K562 (cell line): ENCODE results near the gene IKZF3. TPM values are rescaled to one million over a fixed set of nuclear protein-coding genes. Genes with fewer than 3 reads are reported as not detected.

Experiments
- ATAC-seq: fragments of 200-7000 bp; cut with Tn5 transposase; 3 replicates; pipeline ENCODE4 v1.9.1; 2020; ENCODE audit warnings: moderate library complexity
- BruUV-seq: library from RNA; stranded (reverse); fragments of 400-500 nt; replicated peaks from 2 replicates; lab custom pipeline; 2021; lab: Mats Ljungman, UMichigan
- CTCF ChIA-PET: fragments of 300-600 bp; formaldehyde crosslinking; extraction: SDS; loops from one replicate; lab custom pipeline; 2021; ENCODE audit warnings: low intra/inter-chr PET ratio; lab: Yijun Ruan, JAX
- POLR2A ChIA-PET: fragments of 300-600, 350-650 bp; sonication (Branson Sonifier 250); formaldehyde crosslinking; extraction: SDS; loops from one replicate; lab custom pipeline; 2021; ENCODE audit warnings: antibody characterized with exemption, inconsistent platforms; lab: Yijun Ruan, JAX
- DNase-seq, 4 experiments: peaks; one replicate each; pipeline versions ENCODE4 v3.0.0 to v3.0.0-alpha.2; 2011 to 2018; ENCODE audit warnings: low spot score in 3 of 4, mixed read lengths in 3 of 4; ENCODE audit errors: extremely low read depth in 1 of 4
- FAIRE-seq: peaks from 2 replicates; lab custom pipeline; 2011; peaks lifted over from hg19 to GRCh38; lab: Jason Lieb, UNC
- H2AFZ ChIP-seq: 2 replicates; pipeline ENCODE4 v1.6.0; 2011; ENCODE audit warnings: low read depth, low read length, control low read depth, inconsistent platforms
- H3K27ac ChIP-seq: fragments of 200-600 bp; 3 replicates; pipeline ENCODE4 v1.8.0; 2011; ENCODE audit warnings: low read depth, mild to moderate bottlenecking, control low read depth, inconsistent platforms, low read length, moderate library complexity, mixed read lengths; ENCODE audit errors: extremely low read depth
- H3K27me3 ChIP-seq, 2 experiments: fragments of 300-600 bp in 1 of 2; 2 replicates in 1 of 2; 3 replicates in 1 of 2; pipeline versions ENCODE4 v1.6.0 to v1.8.0; 2011; ENCODE audit warnings: inconsistent platforms in 2 of 2, low read length in 2 of 2, mild to moderate bottlenecking in 1 of 2, mixed read lengths in 1 of 2, moderate library complexity in 1 of 2; ENCODE audit not compliant: control insufficient read depth in 2 of 2, insufficient read depth in 2 of 2
- H3K36me3 ChIP-seq: fragments of 300-600 bp; 3 replicates; pipeline ENCODE4 v1.8.0; 2011; ENCODE audit warnings: mild to moderate bottlenecking, low read length, inconsistent platforms; ENCODE audit not compliant: control insufficient read depth, insufficient read depth
- H3K4me1 ChIP-seq, 2 experiments: fragments of 200-600 bp in 1 of 2; replicated peaks in 1 of 2; 2 replicates in 1 of 2; 3 replicates in 1 of 2; pipeline versions ENCODE4 v1.5.1 to v1.8.0; 2011; ENCODE audit warnings: inconsistent platforms in 2 of 2, low read length in 2 of 2, mild to moderate bottlenecking in 1 of 2, mixed read lengths in 1 of 2, moderate library complexity in 1 of 2; ENCODE audit not compliant: control insufficient read depth in 2 of 2, insufficient read depth in 2 of 2
- H3K4me2 ChIP-seq: 2 replicates; pipeline ENCODE4 v1.6.1; 2011; ENCODE audit warnings: low read length, control low read depth, inconsistent platforms, mixed read lengths; ENCODE audit not compliant: insufficient read depth
- H3K4me3 ChIP-seq: fragments of 200-600 bp; sonication (generic), shearing (Covaris generic); 2 replicates; pipeline ENCODE4 v1.5.1; 2016; ENCODE audit warnings: control low read depth, inconsistent platforms
- H3K79me2 ChIP-seq: fragments of 200-600 bp; 3 replicates; pipeline ENCODE4 v1.8.0; 2011; ENCODE audit warnings: low read length, inconsistent platforms; ENCODE audit not compliant: control insufficient read depth, insufficient read depth
- H3K9ac ChIP-seq, 2 experiments: 2 replicates each; pipeline versions ENCODE4 v1.6.0 to v1.6.1; 2011; ENCODE audit warnings: low read depth in 2 of 2, low read length in 2 of 2, control low read depth in 1 of 2, inconsistent platforms in 1 of 2, mild to moderate bottlenecking in 1 of 2, mixed read lengths in 1 of 2; ENCODE audit not compliant: insufficient read depth in 1 of 2
- H3K9me1 ChIP-seq: one replicate; pipeline ENCODE4 v1.6.0; 2011; ENCODE audit warnings: inconsistent platforms, mild to moderate bottlenecking, low read length, moderate library complexity; ENCODE audit not compliant: control insufficient read depth, insufficient read depth
- H3K9me3 ChIP-seq: replicated peaks from 2 replicates; pipeline ENCODE4 v1.5.1; 2011; ENCODE audit warnings: low read depth, low read length, inconsistent platforms; ENCODE audit not compliant: control insufficient read depth, insufficient read depth
- H4K20me1 ChIP-seq: replicated peaks from 2 replicates; pipeline ENCODE4 v1.6.1; 2011; ENCODE audit warnings: low read length, inconsistent platforms, mixed read lengths; ENCODE audit not compliant: control insufficient read depth, insufficient read depth
- CBX2 ChIP-seq: fragments of 200-600 bp; sonication (generic); IDR thresholded peaks from one replicate; pipeline ENCODE4 v1.6.1; 2012; ENCODE audit warnings: mild to moderate bottlenecking, low read length, inconsistent platforms; ENCODE audit not compliant: insufficient read depth, poor library complexity, severe bottlenecking
- CBX8 ChIP-seq: fragments of 200-600 bp; sonication (generic); IDR thresholded peaks from 2 replicates; pipeline ENCODE4 v1.6.1; 2012; ENCODE audit warnings: borderline replicate concordance, mixed run types, low read depth, mild to moderate bottlenecking, moderate library complexity, mixed read lengths, low read length, control low read depth, inconsistent platforms; ENCODE audit not compliant: poor library complexity, severe bottlenecking; ENCODE audit errors: extremely low read depth
- DACH1 ChIP-seq: fragments of 450-650 bp; IDR thresholded peaks from 2 replicates; pipeline ENCODE4 v1.6.1; 2018; ENCODE audit not compliant: partially characterized antibody
- FIP1L1 ChIP-seq: fragments of 200-400 bp; formaldehyde crosslinking; IDR thresholded peaks from 2 replicates; pipeline ENCODE4 v1.6.1; 2018; ENCODE audit warnings: mild to moderate bottlenecking, low read depth, low read length; ENCODE audit not compliant: poor library complexity, severe bottlenecking
- NFE2L1 ChIP-seq: fragments of 450-650 bp; IDR thresholded peaks from 2 replicates; pipeline ENCODE4 v1.6.1; 2016; ENCODE audit warnings: missing genetic modification characterization, low read depth, mild to moderate bottlenecking, missing compliant biosample characterization, moderate library complexity, borderline replicate concordance
- ZNF780A ChIP-seq: fragments of 250-450 bp; sonication (Bioruptor Pico); IDR thresholded peaks from 2 replicates; pipeline ENCODE4 v1.5.0; 2021; ENCODE audit warnings: mild to moderate bottlenecking
- WGBS: fragments of 100-300 bp; shearing (Covaris generic); methylation state at CpG from one replicate; pipeline ENCODE4 v1.1.6; 2016; ENCODE audit warnings: low coverage, mixed read lengths; ENCODE audit not compliant: insufficient coverage; ENCODE audit errors: missing lambda C conversion rate; 5-methylcytosine and 5-hydroxymethylcytosine counted together
- in situ Hi-C: fragments of 300-500 bp; cut with MboI; formaldehyde crosslinking; loops from 4 replicates; pipeline ENCODE4 v1.15.0; 2018; ENCODE audit warnings: inconsistent platforms, mixed read lengths
- intact Hi-C: fragments of 100-400 bp; cut with micrococcal nuclease; formaldehyde crosslinking; loops from 2 replicates; pipeline ENCODE4 v1.14.2; 2022
- polyA plus RNA-seq, 8 experiments: library from polyadenylated mRNA; depleted of rRNA in 4 of 8; stranded (reverse) in 5 of 8; unstranded in 3 of 8; fragments of >200 nt; fragmentation: Nextera tagmentation in 2 of 8; fragmentation: Illumina TruSeq in 1 of 8; extraction: Ambion mirVana in 2 of 8; extraction: Trizol in 1 of 8; gene quantifications; 2 replicates each; pipeline versions ENCODE4 v1.2.1 to v1.2.3, GENCODE V29; 2011 to 2014; ENCODE audit warnings: inconsistent platforms in 1 of 8, missing spikeins in 1 of 8
- total RNA-seq, 7 experiments: library from RNA; depleted of rRNA in 6 of 7; stranded (reverse); fragments of >200 nt in 6 of 7; fragmentation: Illumina TruSeq in 2 of 7; extraction: Trizol in 2 of 7; gene quantifications; 2 replicates each; pipeline versions ENCODE4 v1.2.1 to v1.2.3, GENCODE V29; 2011 to 2021; ENCODE audit warnings: low replicate concordance in 1 of 7

Gene IKZF3
- total and polyA plus RNA-seq, 9 of the 15 experiments (the other 6 are each of a cell fraction or from before 2014, with no cell fraction given): 0.06 to 1.6 (median 0.62) TPM

DNA sequence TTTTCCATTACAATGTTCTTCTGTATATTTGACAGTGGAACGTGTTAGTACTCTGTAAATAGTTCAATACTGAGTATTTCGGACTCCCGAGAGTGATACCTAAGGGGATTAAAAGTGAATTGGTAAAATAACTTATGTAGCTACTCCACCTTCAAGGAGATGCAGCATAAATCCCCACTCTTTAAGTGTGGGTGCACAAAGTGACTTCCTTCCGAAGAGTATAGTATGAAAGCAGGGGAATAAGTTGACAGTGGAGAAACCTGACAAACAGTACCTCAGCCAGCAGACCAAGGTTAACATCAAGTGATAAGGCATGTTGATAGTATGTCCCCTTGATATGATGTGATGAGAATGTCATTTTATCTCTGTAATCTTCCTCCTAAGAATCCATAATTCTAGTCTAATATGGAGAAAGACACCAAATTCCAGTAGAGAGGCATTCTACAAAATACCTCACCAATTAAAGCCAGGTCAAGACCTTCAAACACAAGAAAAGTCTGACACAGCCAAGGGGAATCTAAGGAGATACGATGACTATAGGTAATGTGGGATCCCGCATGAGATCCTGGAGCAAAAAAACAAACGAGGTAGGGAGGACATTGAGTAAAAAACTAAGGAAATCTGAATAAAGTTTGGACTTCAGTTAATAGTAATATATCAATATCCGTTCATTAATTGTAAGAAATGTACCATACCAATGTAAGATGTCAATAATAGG, 2.1 kb upstream of the IKZF3 start:
- no peak overlapping the region for H3K9ac ChIP-seq
- in situ Hi-C loops: no loop called here
- no peak overlapping the region for H3K27ac ChIP-seq

DNA sequence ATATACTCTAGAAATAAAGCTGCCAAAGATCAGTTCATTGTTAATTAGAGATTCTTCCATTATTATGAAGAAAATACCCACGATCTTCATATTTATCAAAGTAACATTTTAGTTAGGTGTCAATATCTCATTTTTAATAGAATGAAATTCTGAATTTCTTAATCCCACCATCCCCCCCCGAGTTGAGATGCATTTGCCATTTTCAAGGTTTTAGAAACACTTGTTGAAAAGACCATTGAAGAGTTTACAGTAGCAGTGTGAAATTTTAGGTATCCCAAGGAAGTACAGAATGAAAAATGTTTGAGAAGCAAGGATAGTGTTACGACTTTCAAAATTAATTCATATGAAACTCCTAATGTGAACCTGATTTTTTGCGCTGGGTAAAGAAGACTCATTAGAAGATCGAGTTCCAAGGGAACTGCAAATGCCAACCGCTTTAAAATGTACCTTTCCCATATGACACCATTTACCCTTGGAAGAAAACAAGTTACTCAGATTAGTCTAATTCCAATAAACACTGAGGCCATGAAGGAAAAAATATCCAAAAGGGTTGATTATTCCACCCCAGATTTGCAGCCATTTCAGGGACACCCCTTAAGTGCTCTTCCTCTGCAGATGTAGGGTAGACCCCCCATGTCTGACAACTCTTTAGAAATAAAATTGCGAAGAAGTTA, 731 bp downstream of the IKZF3 start:
- Histone ChIP-seq H3K27ac (no peak overlapping the region), H3K27me3 (peaks cover 13 to 15% of the 10 kb centered on the region in 2 experiments; a peak in 4 of 5 replicates), H3K4me1 (peaks cover 0 to 11% of the 10 kb centered on the region in 2 experiments; a peak in 3 of 5 replicates), H3K9me1 (no peaks in the 10 kb centered on the region), H4K20me1 (no peaks in the 10 kb centered on the region), H2AFZ (peak overlapping the region; percentile 83), H3K4me3 (peak overlapping the region; percentile 17; the same call in 1 of the 2 replicates), H3K9me3 (no peaks in the 10 kb centered on the region), H3K36me3 (no peaks in the 10 kb centered on the region), H3K4me2 (peak overlapping the region; percentile 53; the same call in 1 of the 2 replicates), H3K9ac (peak overlapping the region in 1 of 2 experiments; percentile 34; a peak in 1 of 4 replicates), H3K79me2 (no peaks in the 10 kb centered on the region)
- ChIA-PET POLR2A (no interaction called here), CTCF (no interaction called here)
- FAIRE-seq: no peak
- intact Hi-C loops (loop anchor here (2.0 kb wide), 1 partner anchor 241 kb away; no protein-coding TSS in a partner anchor), in situ Hi-C loops (no loop called here)
- DNase-seq: no peak
- TF ChIP-seq NFE2L1 (tag) (no peak), CBX8 (peak; percentile 93), CBX2 (peak; percentile 95)
- ATAC-seq: no peak
- TSS peak; percentile 62 for BruUV-seq
- WGBS: 23% methylated on average over 7 of the region's 7 CpGs

More for the DNA sequence above, 2.1 kb upstream of the IKZF3 start:
- intact Hi-C loops: no loop called here
- 16% methylated on average over 8 of the region's 8 CpGs for WGBS
- FAIRE-seq: no peak
- Histone ChIP-seq H3K9me3 (no peaks in the 10 kb centered on the region), H4K20me1 (no peaks in the 10 kb centered on the region), H2AFZ (no peak overlapping the region), H3K4me1 (peaks cover 0 to 11% of the 10 kb centered on the region in 2 experiments; a peak in 3 of 5 replicates), H3K27me3 (peaks cover 15% of the 10 kb centered on the region in 2 experiments; a peak in 4 of 5 replicates), H3K36me3 (no peaks in the 10 kb centered on the region), H3K79me2 (no peaks in the 10 kb centered on the region), H3K4me2 (no peak overlapping the region), H3K9me1 (no peaks in the 10 kb centered on the region), H3K4me3 (no peak overlapping the region)
- BruUV-seq: no TSS peak
- DNase-seq: no peak
- CTCF ChIA-PET: no interaction called here
- POLR2A ChIA-PET: no interaction called here
- ATAC-seq: no peak
- no peak for TF ChIP-seq DACH1
- TF ChIP-seq FIP1L1: no peak
- TF ChIP-seq ZNF780A (CRISPR knock-in tag): no peak
